ENCODE measurements around the gene CAPN11. TPM values are rescaled to one million over a fixed set of nuclear protein-coding genes. Genes with fewer than 3 reads are reported as not detected.

Gene CAPN11
- total RNA-seq, 2 experiments from 2014 or later = not detected

DNA sequence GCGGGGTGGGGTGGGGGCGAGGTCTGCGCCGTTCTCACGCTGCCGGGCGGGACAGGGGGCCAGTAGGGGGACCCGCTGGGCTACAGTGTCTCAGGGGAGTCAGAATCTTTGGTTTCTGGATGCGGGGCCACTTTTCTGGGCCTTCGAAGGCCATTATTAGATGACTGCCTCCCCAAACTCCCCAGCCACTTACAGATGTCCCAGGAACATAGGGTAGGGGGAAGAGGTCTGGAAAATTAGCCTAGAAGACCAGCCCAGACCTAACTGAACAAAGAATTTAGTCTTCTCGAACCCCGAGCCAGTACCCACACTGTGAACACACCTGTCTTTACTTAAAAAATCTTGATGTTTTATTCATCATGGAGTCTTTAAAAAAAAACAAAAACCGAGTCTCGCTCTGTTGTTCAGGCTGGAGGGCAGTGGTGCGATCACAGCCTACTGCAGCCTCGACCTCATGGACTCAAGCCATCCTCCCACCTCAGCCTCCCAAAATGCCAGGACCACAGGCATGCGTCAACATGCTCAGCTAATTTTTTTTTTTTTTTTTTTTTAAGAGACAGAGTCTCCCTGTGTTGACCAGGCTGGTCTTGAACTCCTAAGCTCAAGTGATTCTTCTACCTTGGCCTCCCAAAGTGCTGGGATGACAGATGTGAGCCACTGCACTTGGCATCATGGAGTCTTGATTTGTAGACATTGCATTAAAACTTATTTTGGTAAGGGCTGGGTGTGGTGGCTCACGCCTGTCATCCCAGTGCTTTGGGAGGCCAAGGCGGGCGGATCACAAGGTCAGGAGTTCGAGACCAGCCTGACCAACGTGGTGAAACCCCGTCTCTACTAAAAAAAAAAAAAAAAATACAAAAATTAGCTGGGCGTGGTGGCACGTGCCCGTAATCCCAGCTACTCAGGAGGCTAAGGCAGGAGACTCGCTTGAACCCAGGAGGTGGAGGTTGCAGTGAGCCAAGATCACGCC, 61.5 kb downstream of the CAPN11 start:
- POLR2A ChIA-PET = interaction anchor here (0.6 kb wide), 2 partner anchors 199 to 511 kb away, joined by 3 to 4 read pairs; no protein-coding TSS in a partner anchor
- CTCF ChIA-PET = interaction anchor here (0.7 to 1.8 kb wide), 3 partner anchors 27 to 101 kb away, joined by 3 to 4 read pairs (median 3); partner anchors contain the start of gene HSP90AB1

GRCh38 chr6:44220913-44221290, 62.3 kb downstream of the CAPN11 start:
- ChIA-PET POLR2A (interaction anchor here (0.6 kb wide), 2 partner anchors 200 to 511 kb away, joined by 3 to 4 read pairs; no protein-coding TSS in a partner anchor), CTCF (interaction anchor here (0.7 to 2.5 kb wide), 7 partner anchors 14 to 100 kb away, joined by 3 to 7 read pairs (median 4); partner anchors contain the start of genes HSP90AB1 and SLC35B2)

DNA sequence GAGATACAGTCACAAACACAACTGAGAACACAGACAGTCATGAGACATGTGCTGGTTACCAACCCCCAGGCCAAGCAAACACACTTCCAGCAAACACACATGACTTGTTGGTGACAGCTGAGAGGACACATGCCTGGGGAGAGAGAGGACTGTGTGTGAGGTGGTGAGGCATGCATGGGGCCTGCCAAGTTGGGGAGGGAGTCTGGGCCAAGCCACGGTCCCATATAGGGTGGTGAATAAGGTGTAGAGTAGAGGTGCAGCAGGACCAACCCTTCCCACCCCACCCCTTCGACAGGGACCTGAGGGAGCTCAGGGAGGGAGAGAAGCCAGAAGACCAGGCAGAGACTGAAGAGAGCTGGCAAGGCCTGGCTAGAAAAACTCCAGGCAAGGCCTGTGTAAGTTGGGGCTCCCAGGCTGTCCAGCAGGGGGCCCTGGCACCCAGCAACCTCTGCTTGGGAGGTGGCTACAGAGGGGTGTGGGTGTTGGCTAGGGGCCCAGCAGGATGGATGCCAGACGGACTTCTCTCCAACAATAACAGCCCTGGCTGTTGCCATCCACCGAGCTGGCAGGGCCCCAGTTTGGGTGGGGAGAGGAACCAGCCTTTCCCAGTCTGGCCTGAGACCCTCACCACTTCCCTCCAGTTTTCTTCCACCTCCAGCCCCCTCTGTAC, 62.8 kb downstream of the CAPN11 start:
- ChIA-PET POLR2A (interaction anchor here (4.3 kb wide), 1 partner anchor 25 kb away, joined by 47 read pairs; the partner anchor contains the start of gene HSP90AB1), CTCF (interaction anchor here (0.9 to 5.0 kb wide), 10 partner anchors 11 to 100 kb away, joined by 3 to 21 read pairs (median 4); partner anchors contain the start of genes HSP90AB1 and SLC35B2)

- CTCF ChIA-PET = interaction anchor here (0.5 to 5.0 kb wide), 11 partner anchors 12 to 118 kb away, joined by 3 to 21 read pairs (median 4); partner anchors contain the start of genes HSP90AB1 and SLC35B2
- POLR2A ChIA-PET = interaction anchor here (4.3 kb wide), 1 partner anchor 25 kb away, joined by 47 read pairs; the partner anchor contains the start of gene HSP90AB1
These were observed 63.3 kb downstream of the CAPN11 start for GRCh38 chr6:44221961-44222335.

GRCh38 chr6:44222486-44223318, 64.1 kb downstream of the CAPN11 start:
- ChIA-PET CTCF (interaction anchor here (0.5 to 5.0 kb wide), 9 partner anchors 12 to 117 kb away, joined by 3 to 21 read pairs (median 5); partner anchors contain the start of gene SLC35B2), POLR2A (interaction anchor here (0.5 to 4.3 kb wide), 4 partner anchors 17 to 62 kb away, joined by 4 to 47 read pairs (median 6); partner anchors contain the start of gene HSP90AB1)

- ChIA-PET CTCF (interaction anchor here (1.2 to 5.0 kb wide), 8 partner anchors 11 to 51 kb away, joined by 3 to 21 read pairs (median 6); partner anchors contain the start of gene SLC35B2), POLR2A (interaction anchor here (0.6 to 4.3 kb wide), 5 partner anchors 13 to 82 kb away, joined by 3 to 47 read pairs (median 6); partner anchors contain the start of gene HSP90AB1)
These were observed 64.9 kb downstream of the CAPN11 start, which contains the start of gene SLC29A1 for GRCh38 chr6:44223319-44224028. Gene SLC29A1 (plus strand): TSS chr6:44223595. CDS start chr6:44227314, 3,719 bp downstream.

DNA sequence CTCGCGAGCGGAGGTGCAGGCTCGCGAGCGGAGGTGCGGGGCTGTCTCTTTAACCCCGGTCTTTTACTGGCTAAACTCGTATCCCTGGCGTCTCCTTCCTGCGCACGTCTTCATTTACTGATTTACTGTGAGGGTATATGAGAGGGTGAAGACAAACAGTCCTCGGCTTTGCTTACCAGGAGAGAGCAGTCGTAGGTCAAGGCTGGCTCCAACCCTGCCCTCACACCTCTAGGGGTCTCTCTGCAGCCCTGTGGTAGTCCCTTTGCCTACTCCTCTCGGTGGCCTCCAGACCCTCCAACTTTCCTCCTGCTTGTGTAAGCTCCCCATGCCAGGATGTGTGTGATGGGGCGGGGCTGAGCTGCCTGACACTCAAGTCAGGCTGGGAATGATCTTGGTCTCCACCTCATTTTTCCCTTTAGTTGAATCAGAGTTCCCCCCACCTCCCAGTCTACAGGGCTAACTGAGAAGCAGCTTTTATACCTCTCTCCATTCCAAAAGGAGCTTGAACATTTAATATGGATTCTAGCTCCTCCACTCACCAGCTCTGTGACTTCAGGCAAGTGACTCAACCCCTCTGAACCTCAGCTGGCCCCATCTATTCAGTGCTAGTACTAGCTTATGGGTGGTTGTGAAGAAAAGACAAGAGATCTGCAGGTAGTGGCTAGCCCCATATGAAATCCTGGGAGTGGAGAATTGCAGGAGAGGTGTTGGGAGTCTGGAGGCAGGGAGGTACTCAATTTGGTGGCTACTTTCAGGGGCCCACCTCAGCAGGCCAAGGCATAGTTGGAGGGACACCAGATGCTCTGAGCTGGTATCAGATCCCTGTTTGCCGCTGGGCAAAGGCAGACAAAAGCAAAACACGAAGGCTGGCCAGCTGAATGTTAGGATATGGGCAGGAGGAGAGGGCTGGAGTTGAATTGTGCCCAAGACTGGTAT, 65.7 kb downstream of the CAPN11 start:
- ChIA-PET CTCF (interaction anchor here (0.8 to 5.0 kb wide), 12 partner anchors 10 to 118 kb away, joined by 3 to 21 read pairs (median 5); partner anchors contain the start of genes SLC35B2 and SPATS1), POLR2A (interaction anchor here (0.6 to 4.3 kb wide), 7 partner anchors 12 to 1457 kb away, joined by 3 to 47 read pairs (median 5); partner anchors contain the start of genes HSP90AB1, POLH and XPO5)

DNA sequence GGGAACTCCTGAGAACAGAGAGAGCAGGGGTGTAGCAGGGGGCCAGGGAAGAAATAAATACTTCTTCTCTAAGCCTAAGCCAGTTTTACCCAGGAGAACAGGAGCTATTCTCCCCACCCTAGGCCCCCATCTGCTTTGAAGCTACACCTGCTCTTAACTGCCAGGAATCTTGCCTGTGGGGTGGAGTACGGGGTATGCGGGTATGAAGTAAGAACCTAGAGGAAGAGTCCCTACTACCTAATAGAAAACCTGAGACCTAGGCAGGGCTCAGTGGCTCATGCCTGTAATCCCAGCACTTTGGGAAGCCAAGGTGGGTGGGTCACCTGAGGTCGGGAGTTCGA, 66.3 kb downstream of the CAPN11 start:
- ChIA-PET POLR2A (interaction anchor here (0.6 to 4.3 kb wide), 3 partner anchors 11 to 649 kb away, joined by 3 to 47 read pairs (median 10); partner anchors contain the start of genes HSP90AB1, POLH and XPO5), CTCF (interaction anchor here (0.9 to 5.0 kb wide), 9 partner anchors 9 to 118 kb away, joined by 3 to 21 read pairs (median 4); partner anchors contain the start of genes SLC35B2 and SPATS1)

DNA sequence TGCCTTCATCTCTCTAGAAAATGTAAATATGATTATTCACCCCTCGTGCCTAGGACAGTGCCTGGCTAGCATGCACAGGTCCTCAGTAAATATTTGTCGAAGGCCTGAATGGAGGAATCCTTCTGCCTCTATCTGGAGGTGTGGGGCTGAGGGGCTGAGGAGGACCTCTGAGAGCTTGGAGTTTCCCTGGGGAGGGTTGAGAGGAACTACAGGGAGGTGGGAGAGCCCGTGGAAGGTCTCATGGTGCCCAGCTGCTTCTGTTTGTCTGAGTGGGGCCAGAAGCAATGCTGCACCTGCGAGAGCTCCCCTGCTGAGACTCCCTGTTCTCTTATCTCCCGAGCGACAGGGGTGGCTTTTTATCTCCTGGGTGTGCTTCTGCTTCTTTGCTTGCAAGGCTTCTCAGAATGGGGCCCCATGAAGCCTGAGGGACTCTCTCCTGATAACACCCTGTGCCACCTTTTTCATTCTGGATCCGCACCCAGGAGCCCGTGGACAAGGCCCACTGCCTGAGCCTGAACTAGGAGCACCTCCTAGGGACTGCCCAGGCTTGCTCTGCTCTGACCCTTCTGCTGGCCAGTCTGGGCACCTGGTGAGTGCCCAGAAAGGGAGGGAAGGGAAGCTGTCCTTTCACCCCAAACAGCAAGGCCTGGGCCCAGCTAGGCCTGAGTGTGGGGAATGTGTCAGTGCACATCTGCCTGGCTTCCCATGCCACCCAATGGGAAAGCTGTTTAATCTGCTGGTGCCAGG, 67.1 kb downstream of the CAPN11 start:
- POLR2A ChIA-PET = interaction anchor here (0.9 to 4.3 kb wide), 2 partner anchors 21 to 131 kb away, joined by 3 to 47 read pairs; partner anchors contain the start of gene HSP90AB1

GRCh38 chr6:44226368-44227147, 67.9 kb downstream of the CAPN11 start:
- CTCF ChIA-PET = interaction anchor here (0.9 to 5.0 kb wide), 4 partner anchors 7 to 39 kb away, joined by 3 to 21 read pairs (median 12); partner anchors contain the start of gene NFKBIE
- POLR2A ChIA-PET = interaction anchor here (0.9 kb wide), 1 partner anchor 132 kb away, joined by 3 read pairs; no protein-coding TSS in a partner anchor

More for the DNA sequence above, 67.1 kb downstream of the CAPN11 start:
- CTCF ChIA-PET = interaction anchor here (1.6 to 5.0 kb wide), 3 partner anchors 8 to 31 kb away, joined by 4 to 21 read pairs (median 16); partner anchors contain the start of gene SLC35B2

DNA sequence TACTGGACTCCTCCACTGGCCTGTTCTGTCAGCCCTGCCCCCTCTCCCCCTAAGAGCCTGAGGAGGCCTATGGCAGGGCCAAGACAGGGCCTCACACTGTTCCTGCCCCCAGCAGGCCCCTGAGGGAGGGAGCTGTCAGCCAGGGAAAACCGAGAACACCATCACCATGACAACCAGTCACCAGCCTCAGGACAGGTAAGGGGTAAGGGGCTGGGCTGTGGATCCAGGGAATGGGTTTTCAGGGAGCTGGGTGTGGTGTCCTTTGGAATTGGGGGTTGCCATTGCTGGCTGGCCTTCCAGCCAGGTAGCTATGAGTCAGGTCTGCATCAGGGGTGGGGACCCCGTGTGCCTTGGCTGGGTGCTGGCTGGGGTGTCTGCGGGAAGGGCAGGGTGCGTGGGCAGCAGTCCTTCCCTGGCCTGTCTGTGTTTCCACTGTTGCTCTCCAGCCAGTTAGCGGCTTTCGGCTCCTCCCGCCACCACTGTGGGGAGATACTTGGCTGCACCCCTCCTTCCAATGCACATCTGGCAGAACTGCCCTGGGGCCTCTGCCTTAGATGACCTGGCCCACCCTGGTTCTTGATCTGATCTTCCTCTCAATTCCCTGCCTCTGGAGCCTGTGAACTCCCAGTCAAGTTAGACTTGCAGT, 68.7 kb downstream of the CAPN11 start:
- POLR2A ChIA-PET = interaction anchor here (0.8 kb wide), 1 partner anchor 20 kb away, joined by 3 read pairs; the partner anchor contains the start of gene HSP90AB1
- CTCF ChIA-PET = interaction anchor here (0.9 to 2.1 kb wide), 4 partner anchors 11 to 60 kb away, joined by 3 to 8 read pairs (median 5); partner anchors contain the start of genes HSP90AB1 and NFKBIE

- POLR2A ChIA-PET = interaction anchor here (0.8 kb wide), 1 partner anchor 19 kb away, joined by 3 read pairs; the partner anchor contains the start of gene HSP90AB1
- CTCF ChIA-PET = interaction anchor here (0.9 to 2.1 kb wide), 3 partner anchors 10 to 61 kb away, joined by 5 to 8 read pairs (median 5); partner anchors contain the start of gene HSP90AB1
These were observed 69.4 kb downstream of the CAPN11 start for GRCh38 chr6:44228031-44228430.

DNA sequence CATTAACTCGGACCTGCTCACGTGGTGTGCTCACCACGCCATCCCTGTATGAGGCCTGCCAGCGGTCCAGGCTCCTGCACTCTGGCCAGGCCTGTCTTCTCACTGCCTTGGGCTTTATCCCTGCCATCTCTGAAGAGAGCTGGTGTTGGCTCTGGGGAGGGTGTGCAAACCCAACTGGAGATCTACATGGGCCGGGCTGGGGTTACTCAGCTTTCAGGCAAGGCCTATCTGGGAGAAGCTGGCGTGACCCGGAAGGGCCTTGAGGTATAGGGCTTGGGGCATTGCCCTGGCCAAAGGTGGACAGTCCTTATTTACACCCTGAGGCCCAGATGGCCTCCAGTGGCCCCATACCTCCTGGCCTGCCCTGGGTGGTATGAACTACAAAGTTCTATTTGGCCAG, 69.8 kb downstream of the CAPN11 start:
- ChIA-PET POLR2A (interaction anchor here (0.8 kb wide), 1 partner anchor 18 kb away, joined by 3 read pairs; the partner anchor contains the start of gene HSP90AB1), CTCF (interaction anchor here (1.7 to 2.1 kb wide), 2 partner anchors 9 to 19 kb away, joined by 5 to 8 read pairs; partner anchors contain the start of gene HSP90AB1)
